HG03280 (cell line): Measurements from ENCODE around the gene TSPYL2.

ENCODE experiments used
- ATAC-seq: cut with Tn5 transposase; IDR thresholded peaks from one replicate; pipeline ENCODE4 v1.9.1; 2021; ENCODE audit warnings: mild to moderate bottlenecking, moderate library complexity; ENCODE audit not compliant: unreplicated experiment

TSPYL2 gene

GRCh38 chrX:53081925-53082772 is at the start of gene TSPYL2:
TSS of gene TSPYL2 (plus strand) at chrX:53082367. CDS start at chrX:53082499, 132 bp downstream.
- peak; percentile 94 for ATAC-seq

GRCh38 chrX:53036149-53036548 is 46.0 kb upstream of the TSPYL2 start:
- no peak for ATAC-seq

- no peak for ATAC-seq
Measured at GRCh38 chrX:53039236-53039635, 42.9 kb upstream of the TSPYL2 start.

GRCh38 chrX:53044995-53045394 is 37.2 kb upstream of the TSPYL2 start:
- no peak for ATAC-seq

GRCh38 chrX:53047228-53047627 is 34.9 kb upstream of the TSPYL2 start:
- ATAC-seq, result no peak

GRCh38 chrX:53048169-53049126 is 33.7 kb upstream of the TSPYL2 start, which contains the start of gene GPR173:
TSS of gene GPR173 (plus strand) at chrX:53048789. CDS start at chrX:53076622, 27,833 bp downstream.
- ATAC-seq, result no peak

GRCh38 chrX:53049127-53049517 is 33.0 kb upstream of the TSPYL2 start:
- no peak for ATAC-seq

- no peak for ATAC-seq
Measured at GRCh38 chrX:53050841-53051240, 31.3 kb upstream of the TSPYL2 start.

GRCh38 chrX:53055244-53055849 is 26.8 kb upstream of the TSPYL2 start:
- ATAC-seq, result no peak

- no peak for ATAC-seq
Measured at GRCh38 chrX:53056292-53056691, 25.9 kb upstream of the TSPYL2 start.

- ATAC-seq, result no peak
Measured at GRCh38 chrX:53065104-53065503, 17.1 kb upstream of the TSPYL2 start.

GRCh38 chrX:53071064-53071463 is 11.1 kb upstream of the TSPYL2 start:
- ATAC-seq, result no peak

- ATAC-seq, result peak; percentile 90
Measured at GRCh38 chrX:53071604-53072417, 10.4 kb upstream of the TSPYL2 start.

GRCh38 chrX:53072418-53073114 is 9.6 kb upstream of the TSPYL2 start:
- ATAC-seq, result no peak

GRCh38 chrX:53073115-53073586 is 9.0 kb upstream of the TSPYL2 start:
- no peak for ATAC-seq

- ATAC-seq, result no peak
Measured at GRCh38 chrX:53075011-53075410, 7.2 kb upstream of the TSPYL2 start.

- ATAC-seq, result no peak
Measured at GRCh38 chrX:53076671-53077070, 5.5 kb upstream of the TSPYL2 start.

GRCh38 chrX:53077207-53078197 is 4.7 kb upstream of the TSPYL2 start:
- ATAC-seq, result no peak
